Globus pallidus (tissue), 1 donor: ENCODE measurements around the gene VIPR2.
"Not testable (repeated sequence)": the region's sequence is repeated elsewhere in the genome, so short reads cannot be mapped to it uniquely, and the experiment has no call there.

Experiments
- DNase-seq: peaks from one replicate; pipeline ENCODE4 v3.0.0-alpha.2; 2015; ENCODE audit warnings: low spot score

VIPR2 gene

GRCh38 chr7:158982080-158982479 lies 162.6 kb downstream of the VIPR2 start:
- not testable (repeated sequence) for DNase-seq

DNA sequence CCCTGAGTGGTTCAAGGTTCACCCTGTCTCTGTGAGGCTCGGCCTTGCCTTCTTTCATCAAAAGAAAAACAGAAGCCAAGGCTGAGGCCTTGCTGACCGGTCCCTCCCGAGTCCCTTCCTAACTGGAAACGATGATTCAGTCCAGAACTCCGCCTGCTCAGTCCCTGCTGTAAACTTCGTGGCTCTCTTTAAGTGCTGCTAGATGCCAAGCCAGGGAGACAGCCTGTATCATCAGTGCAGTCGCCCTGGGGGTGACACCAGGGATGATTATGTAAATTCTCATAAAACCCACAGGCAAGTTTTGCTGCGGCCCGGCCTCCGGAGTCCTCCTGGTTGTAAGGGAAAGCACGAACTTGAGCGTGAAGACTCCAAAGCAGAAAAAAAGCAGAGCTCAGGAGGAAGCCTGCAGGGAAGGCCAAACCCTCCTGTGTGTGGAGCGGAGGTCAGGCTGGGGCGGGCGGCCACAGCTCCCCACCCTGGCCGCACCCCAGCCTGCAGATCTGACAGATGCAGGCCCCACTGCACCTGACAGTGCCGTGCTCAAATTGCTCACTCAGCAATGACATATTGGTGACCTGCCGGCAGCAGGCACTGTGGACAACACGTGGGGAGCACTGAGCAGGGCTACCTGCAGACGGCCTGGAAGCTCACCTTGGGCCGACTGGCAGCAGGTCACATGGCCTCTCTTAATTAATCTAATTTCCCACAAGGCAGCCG lies 164.9 kb downstream of the VIPR2 start:
- DNase-seq = no peak

DNA sequence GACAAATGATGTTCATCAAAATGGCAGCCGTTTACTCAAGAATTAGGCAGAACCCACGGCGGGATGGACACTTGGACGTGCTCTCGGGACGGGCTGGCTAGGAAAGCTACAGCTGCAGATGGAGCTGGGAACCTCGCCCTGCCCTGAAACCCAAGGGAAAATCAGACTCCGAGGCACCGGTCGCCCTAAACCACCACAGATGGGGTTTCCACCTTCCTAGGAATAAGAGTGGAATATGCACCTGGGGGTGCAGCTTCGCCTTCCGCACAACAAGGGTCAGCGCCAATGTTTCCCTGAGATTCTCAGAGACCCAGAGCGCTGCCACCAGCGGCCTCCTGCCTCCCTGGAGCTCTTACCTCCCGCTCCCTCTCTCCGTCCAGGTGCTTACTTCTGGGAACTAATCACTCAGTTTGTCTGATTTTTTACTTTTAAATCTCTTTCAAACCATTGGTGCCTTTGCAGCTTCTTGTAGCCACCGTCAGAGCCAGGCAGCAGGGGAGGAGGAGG lies 165.6 kb downstream of the VIPR2 start:
- no peak for DNase-seq
